Immature natural killer cell (primary cell): ENCODE measurements around the gene SLC6A9. TPM values are rescaled to one million over a fixed set of nuclear protein-coding genes. Genes with fewer than 3 reads are reported as not detected.
A peak's percentile ranks its signal among the peaks of the same experiment; 100 is the strongest.

Experiments used
- DNase-seq, 3 donors: peaks; one replicate each; pipeline ENCODE4 v3.0.0; 2022; ENCODE audit warnings: mixed read lengths in 1 of 3
- H3K27ac Mint-ChIP-seq, 6 donors: one replicate each; pipeline ENCODE4 v1.8.0; 2020; ENCODE audit warnings: mixed read lengths in 6 of 6, mild to moderate bottlenecking in 5 of 6, inconsistent platforms in 4 of 6, moderate library complexity in 3 of 6
- H3K27me3 Mint-ChIP-seq, 3 donors: one replicate each; pipeline ENCODE4 v1.8.0; 2020 to 2021; ENCODE audit warnings: low read depth in 3 of 3, mild to moderate bottlenecking in 3 of 3, mixed read lengths in 3 of 3, moderate library complexity in 3 of 3, inconsistent platforms in 1 of 3
- H3K36me3 Mint-ChIP-seq, 3 donors: one replicate each; pipeline ENCODE4 v1.8.0; 2020; ENCODE audit warnings: mixed read lengths in 3 of 3, inconsistent platforms in 2 of 3, mild to moderate bottlenecking in 2 of 3
- H3K4me1 Mint-ChIP-seq, 2 donors: one replicate each; pipeline ENCODE4 v1.8.0; 2020; ENCODE audit warnings: inconsistent platforms in 2 of 2, mild to moderate bottlenecking in 2 of 2, mixed read lengths in 2 of 2, moderate library complexity in 1 of 2
- H3K4me3 Mint-ChIP-seq, 5 donors: one replicate each; pipeline ENCODE4 v1.8.0; 2020; ENCODE audit warnings: mild to moderate bottlenecking in 5 of 5, mixed read lengths in 5 of 5, inconsistent platforms in 3 of 5, moderate library complexity in 3 of 5
- H3K9me3 Mint-ChIP-seq, 6 donors: one replicate each; pipeline ENCODE4 v1.8.0; 2020; ENCODE audit warnings: mild to moderate bottlenecking in 6 of 6, mixed read lengths in 6 of 6, inconsistent platforms in 4 of 6, moderate library complexity in 3 of 6
- polyA plus RNA-seq, 3 donors: library from polyadenylated mRNA; unstranded; fragments of 300-500 nt; fragmentation: Illumina TruSeq; gene quantifications; one replicate each; pipeline ENCODE4 v1.2.3, GENCODE V29; 2021

SLC6A9 gene
- polyA plus RNA-seq, 3 donors from 2014 or later: not detected

GRCh38 chr1:44015206-44015605 is 16.1 kb downstream of the SLC6A9 start:
- Mint-ChIP-seq H3K4me3 (no peak overlapping the region), H3K27me3 (no peaks in the 10 kb centered on the region), H3K27ac (no peak overlapping the region), H3K9me3 (no peaks in the 10 kb centered on the region), H3K4me1 (no peaks in the 10 kb centered on the region), H3K36me3 (no peaks in the 10 kb centered on the region)
- no peak for DNase-seq

GRCh38 chr1:44014365-44015104 is 16.7 kb downstream of the SLC6A9 start:
- no peaks in the 10 kb centered on the region for H3K36me3 Mint-ChIP-seq
- no peak overlapping the region for H3K4me3 Mint-ChIP-seq
- H3K9me3 Mint-ChIP-seq: no peaks in the 10 kb centered on the region
- peaks cover 0 to 2% (median 1%) of the 10 kb centered on the region in 3 donors for H3K27me3 Mint-ChIP-seq
- H3K4me1 Mint-ChIP-seq: no peaks in the 10 kb centered on the region
- DNase-seq: no peak
- peak overlapping the region in 1 of 6 donors; percentile 47 for H3K27ac Mint-ChIP-seq

- Mint-ChIP-seq H3K9me3 (no peaks in the 10 kb centered on the region), H3K27ac (no peak overlapping the region), H3K4me1 (no peaks in the 10 kb centered on the region), H3K27me3 (peaks cover 0 to 2% (median 1%) of the 10 kb centered on the region in 3 donors), H3K4me3 (no peak overlapping the region), H3K36me3 (no peaks in the 10 kb centered on the region)
- no peak for DNase-seq
Observed at GRCh38 chr1:44013949-44014348, 17.3 kb downstream of the SLC6A9 start.

GRCh38 chr1:44012941-44013609 is 18.2 kb downstream of the SLC6A9 start:
- Mint-ChIP-seq H3K27me3 (peaks cover 1 to 2% (median 1%) of the 10 kb centered on the region in 3 donors), H3K36me3 (no peaks in the 10 kb centered on the region), H3K27ac (no peak overlapping the region), H3K4me1 (no peaks in the 10 kb centered on the region), H3K4me3 (no peak overlapping the region), H3K9me3 (no peaks in the 10 kb centered on the region)
- no peak for DNase-seq

GRCh38 chr1:44012404-44012803 is 18.9 kb downstream of the SLC6A9 start:
- no peak for DNase-seq
- Mint-ChIP-seq H3K4me1 (no peaks in the 10 kb centered on the region), H3K27me3 (peaks cover 1 to 2% (median 1%) of the 10 kb centered on the region in 3 donors), H3K4me3 (no peak overlapping the region), H3K27ac (no peak overlapping the region), H3K36me3 (no peaks in the 10 kb centered on the region), H3K9me3 (no peaks in the 10 kb centered on the region)

GRCh38 chr1:44010935-44011471 is 20.3 kb downstream of the SLC6A9 start:
- Mint-ChIP-seq H3K4me1 (no peaks in the 10 kb centered on the region), H3K9me3 (no peaks in the 10 kb centered on the region), H3K27me3 (peaks cover 1 to 2% (median 1%) of the 10 kb centered on the region in 3 donors), H3K27ac (no peak overlapping the region), H3K36me3 (no peaks in the 10 kb centered on the region), H3K4me3 (no peak overlapping the region)
- DNase-seq: no peak

- Mint-ChIP-seq H3K4me3 (no peak overlapping the region), H3K4me1 (no peaks in the 10 kb centered on the region), H3K36me3 (no peaks in the 10 kb centered on the region), H3K9me3 (no peaks in the 10 kb centered on the region), H3K27ac (no peak overlapping the region), H3K27me3 (peaks cover 1 to 2% (median 1%) of the 10 kb centered on the region in 3 donors)
- DNase-seq: no peak
Observed at GRCh38 chr1:44008259-44008658, 23.0 kb downstream of the SLC6A9 start.

- Mint-ChIP-seq H3K9me3 (no peaks in the 10 kb centered on the region), H3K4me1 (no peaks in the 10 kb centered on the region), H3K36me3 (no peaks in the 10 kb centered on the region), H3K4me3 (no peak overlapping the region), H3K27me3 (no peaks in the 10 kb centered on the region), H3K27ac (no peak overlapping the region)
- DNase-seq: no peak
Observed at GRCh38 chr1:44002606-44003157, 28.6 kb downstream of the SLC6A9 start.

GRCh38 chr1:44002165-44002564 is 29.1 kb downstream of the SLC6A9 start:
- Mint-ChIP-seq H3K36me3 (no peaks in the 10 kb centered on the region), H3K27me3 (no peaks in the 10 kb centered on the region)

GRCh38 chr1:44000122-44000665 is 31.1 kb downstream of the SLC6A9 start:
- no peaks in the 10 kb centered on the region for H3K27me3 Mint-ChIP-seq
- no peaks in the 10 kb centered on the region for H3K9me3 Mint-ChIP-seq
- no peak for DNase-seq
- H3K4me1 Mint-ChIP-seq: no peaks in the 10 kb centered on the region
- no peak overlapping the region for H3K4me3 Mint-ChIP-seq
- H3K36me3 Mint-ChIP-seq: no peaks in the 10 kb centered on the region
- H3K27ac Mint-ChIP-seq: no peak overlapping the region

More at GRCh38 chr1:44002165-44002564, 29.1 kb downstream of the SLC6A9 start:
- Mint-ChIP-seq H3K4me1 (no peaks in the 10 kb centered on the region), H3K9me3 (no peaks in the 10 kb centered on the region), H3K27ac (no peak overlapping the region), H3K4me3 (no peak overlapping the region)
- DNase-seq: no peak

GRCh38 chr1:43999455-43999854 is 31.8 kb downstream of the SLC6A9 start:
- Mint-ChIP-seq H3K36me3 (no peaks in the 10 kb centered on the region), H3K27me3 (no peaks in the 10 kb centered on the region), H3K9me3 (no peaks in the 10 kb centered on the region), H3K4me3 (no peak overlapping the region), H3K4me1 (no peaks in the 10 kb centered on the region), H3K27ac (no peak overlapping the region)
- no peak for DNase-seq

GRCh38 chr1:43998000-43998378 is 33.3 kb downstream of the SLC6A9 start:
- Mint-ChIP-seq H3K36me3 (no peaks in the 10 kb centered on the region), H3K27ac (no peak overlapping the region), H3K9me3 (no peaks in the 10 kb centered on the region), H3K27me3 (no peaks in the 10 kb centered on the region), H3K4me1 (no peaks in the 10 kb centered on the region), H3K4me3 (no peak overlapping the region)
- no peak for DNase-seq

- Mint-ChIP-seq H3K27me3 (peaks cover 0 to 2% (median 0%) of the 10 kb centered on the region in 3 donors), H3K4me3 (no peak overlapping the region), H3K4me1 (peaks cover 0 to 2% of the 10 kb centered on the region in 2 donors), H3K9me3 (no peaks in the 10 kb centered on the region), H3K36me3 (no peaks in the 10 kb centered on the region), H3K27ac (no peak overlapping the region)
- no peak for DNase-seq
Observed at GRCh38 chr1:43997295-43997999, 33.8 kb downstream of the SLC6A9 start.
